ENCODE results near the gene NR1D2. TPM values are rescaled to one million over a fixed set of nuclear protein-coding genes. Genes with fewer than 3 reads are reported as not detected.
"Not testable (repeated sequence)": the region's sequence is repeated elsewhere in the genome, so short reads cannot be mapped to it uniquely, and the experiment has no call there.

The NR1D2 gene
- 50.2 TPM for polyA plus RNA-seq (ENCODE audit: insufficient read length)
- long read RNA-seq, donor 1, full-length matches to known transcripts: 7 of 7 reads
- long read RNA-seq, donor 1, partial matches to known transcripts: 0 of 7 reads
- long read RNA-seq, donor 1, other reads (novel, unspliced or antisense): 0 of 7 reads
- long read RNA-seq, donor 2, full-length matches to known transcripts: 7 of 7 reads
- long read RNA-seq, donor 2, partial matches to known transcripts: 0 of 7 reads
- long read RNA-seq, donor 2, other reads (novel, unspliced or antisense): 0 of 7 reads
- long read RNA-seq, donor 3, full-length matches to known transcripts: 4 of 4 reads
- long read RNA-seq, donor 3, partial matches to known transcripts: 0 of 4 reads
- long read RNA-seq, donor 3, other reads (novel, unspliced or antisense): 0 of 4 reads
- long read RNA-seq, donor 4: 0 reads
- long read RNA-seq, donor 5, full-length matches to known transcripts: 6 of 6 reads
- long read RNA-seq, donor 5, partial matches to known transcripts: 0 of 6 reads
- long read RNA-seq, donor 5, other reads (novel, unspliced or antisense): 0 of 6 reads
- long read RNA-seq, donor 6, full-length matches to known transcripts: 13 of 13 reads
- long read RNA-seq, donor 6, partial matches to known transcripts: 0 of 13 reads
- long read RNA-seq, donor 6, other reads (novel, unspliced or antisense): 0 of 13 reads
- long read RNA-seq, donor 7, full-length matches to known transcripts: 15 of 35 reads
- long read RNA-seq, donor 7, partial matches to known transcripts: 15 of 35 reads
- long read RNA-seq, donor 7, other reads (novel, unspliced or antisense): 5 of 35 reads
- long read RNA-seq, donor 8, full-length matches to known transcripts: 2 of 2 reads
- long read RNA-seq, donor 8, partial matches to known transcripts: 0 of 2 reads
- long read RNA-seq, donor 8, other reads (novel, unspliced or antisense): 0 of 2 reads

- peak; percentile 62 for DNase-seq
Measured at GRCh38 chr3:23944861-23945662, at the start of gene NR1D2. NR1D2 (plus strand) TSS chr3:23945286; CDS start chr3:23945579, 293 bp downstream.

- DNase-seq: no peak
Measured at GRCh38 chr3:23900744-23901143, 44.3 kb upstream of the NR1D2 start.

- DNase-seq: no peak
Measured at GRCh38 chr3:23904545-23904944, 40.5 kb upstream of the NR1D2 start.

GRCh38 chr3:23909341-23909740, 35.7 kb upstream of the NR1D2 start:
- DNase-seq: no peak

GRCh38 chr3:23911397-23911796, 33.7 kb upstream of the NR1D2 start:
- no peak for DNase-seq

- DNase-seq: not testable (repeated sequence)
Measured at GRCh38 chr3:23912335-23912734, 32.8 kb upstream of the NR1D2 start.

GRCh38 chr3:23913182-23913581, 31.9 kb upstream of the NR1D2 start:
- no peak for DNase-seq

GRCh38 chr3:23913873-23914743, 31.0 kb upstream of the NR1D2 start:
- DNase-seq: no peak

- no peak for DNase-seq
Measured at GRCh38 chr3:23915537-23916108, 29.5 kb upstream of the NR1D2 start.

- DNase-seq: no peak
Measured at GRCh38 chr3:23916152-23916885, 28.8 kb upstream of the NR1D2 start.

GRCh38 chr3:23916886-23917678, 28.0 kb upstream of the NR1D2 start, which contains the start of the genes NKIRAS1 and RPL15:
NKIRAS1 (minus strand) TSS chr3:23916990; CDS start chr3:23910904, 6,086 bp downstream.
RPL15 (plus strand) TSS chr3:23917132; CDS start chr3:23917860, 728 bp downstream.
- DNase-seq: peak; percentile 97

GRCh38 chr3:23917679-23918303, 27.3 kb upstream of the NR1D2 start:
- DNase-seq: peak; percentile 54

GRCh38 chr3:23918331-23918730, 26.8 kb upstream of the NR1D2 start:
- not testable (repeated sequence) for DNase-seq

- no peak for DNase-seq
Measured at GRCh38 chr3:23919628-23920027, 25.5 kb upstream of the NR1D2 start.

- DNase-seq: no peak
Measured at GRCh38 chr3:23920151-23920655, 24.9 kb upstream of the NR1D2 start.

- no peak for DNase-seq
Measured at GRCh38 chr3:23921052-23921511, 24.0 kb upstream of the NR1D2 start.

GRCh38 chr3:23923786-23924185, 21.3 kb upstream of the NR1D2 start:
- peak; percentile 68 for DNase-seq

- DNase-seq: no peak
Measured at GRCh38 chr3:23926246-23926645, 18.8 kb upstream of the NR1D2 start.

All from left kidney (tissue), 8 donors.